Measurements from ENCODE around the gene SPATA9. TPM values are rescaled to one million over a fixed set of nuclear protein-coding genes. Genes with fewer than 3 reads are reported as not detected.

The SPATA9 gene
- total and polyA plus RNA-seq, 2 of the 13 experiments (the other 11 are each of a cell fraction or from before 2014, with no cell fraction given): not detected

DNA sequence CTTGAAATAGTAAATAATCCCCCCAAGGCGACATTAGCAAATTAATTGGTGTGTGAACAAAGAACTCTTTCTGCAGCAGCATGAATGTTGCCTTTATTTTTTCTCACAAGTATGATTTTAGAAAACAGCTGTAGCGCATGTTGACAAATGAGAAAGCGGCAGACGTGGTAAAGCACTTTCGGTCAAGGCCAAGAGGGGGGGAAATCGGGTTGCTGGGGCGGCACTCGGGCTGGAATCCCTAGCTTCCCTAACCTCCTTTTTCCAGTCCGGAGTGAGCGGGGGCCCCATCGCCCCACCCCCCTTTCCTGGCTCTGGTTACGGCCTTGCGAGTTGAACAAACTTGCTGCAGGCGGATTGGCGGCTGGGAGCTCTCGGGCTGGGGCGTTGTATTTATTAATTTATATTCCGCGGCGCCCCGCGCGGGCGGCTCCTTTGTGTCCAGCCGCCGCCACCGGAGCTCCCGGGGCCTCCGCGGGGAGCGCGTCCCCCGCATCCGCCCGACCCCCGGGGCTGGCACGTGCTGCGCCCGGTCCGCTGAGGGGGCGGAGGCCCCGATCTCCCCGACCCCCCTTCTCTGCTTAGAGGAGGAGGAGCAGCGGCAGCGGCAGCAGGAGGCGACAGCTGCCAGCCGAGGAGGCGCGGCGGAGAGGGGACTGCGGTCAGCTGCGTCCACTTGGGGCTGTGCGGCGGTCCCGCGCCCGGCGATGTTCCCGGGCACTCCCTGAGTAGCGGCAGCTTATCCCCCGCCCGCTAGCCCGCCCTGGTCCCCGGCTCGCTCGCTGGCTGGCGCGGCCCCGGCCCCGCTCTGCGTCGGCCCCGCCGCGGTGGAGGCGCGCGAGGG, 48.2 kb upstream of the SPATA9 start, which contains the start of gene RHOBTB3 (continued):
- no peak for TF ChIP-seq CBX5 (CRISPR knock-in tag; IDR thresholded peaks at IDR 0.05; ENCODE audit: borderline replicate concordance)
- TF ChIP-seq ZFP36L1 (CRISPR knock-in tag; IDR thresholded peaks at IDR 0.05): no peak
- peak; percentile 32 for TF ChIP-seq HNRNPK (IDR thresholded peaks at IDR 0.05; ENCODE audit: low read depth, low read length, poor library complexity, severe bottlenecking)
- TF ChIP-seq TOE1 (CRISPR knock-in tag; IDR thresholded peaks at IDR 0.05): no peak
- TF ChIP-seq, protein P1, sequence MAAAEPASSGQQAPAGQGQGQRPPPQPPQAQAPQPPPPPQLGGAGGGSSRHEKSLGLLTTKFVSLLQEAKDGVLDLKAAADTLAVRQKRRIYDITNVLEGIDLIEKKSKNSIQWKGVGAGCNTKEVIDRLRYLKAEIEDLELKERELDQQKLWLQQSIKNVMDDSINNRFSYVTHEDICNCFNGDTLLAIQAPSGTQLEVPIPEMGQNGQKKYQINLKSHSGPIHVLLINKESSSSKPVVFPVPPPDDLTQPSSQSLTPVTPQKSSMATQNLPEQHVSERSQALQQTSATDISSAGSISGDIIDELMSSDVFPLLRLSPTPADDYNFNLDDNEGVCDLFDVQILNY (CRISPR knock-in tag; conservative IDR thresholded peaks at IDR 0.05): no peak
- TF ChIP-seq TSC22D2 (CRISPR knock-in tag; IDR thresholded peaks at IDR 0.05; ENCODE audit: borderline replicate concordance): no peak; the same call in 1 of the 2 replicates
- TF ChIP-seq HIVEP1 (CRISPR knock-in tag; IDR thresholded peaks at IDR 0.05): no peak
- TF ChIP-seq HOXA7 (CRISPR knock-in tag; IDR thresholded peaks at IDR 0.05): no peak
- TF ChIP-seq, protein P2, sequence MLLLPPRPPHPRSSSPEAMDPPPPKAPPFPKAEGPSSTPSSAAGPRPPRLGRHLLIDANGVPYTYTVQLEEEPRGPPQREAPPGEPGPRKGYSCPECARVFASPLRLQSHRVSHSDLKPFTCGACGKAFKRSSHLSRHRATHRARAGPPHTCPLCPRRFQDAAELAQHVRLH (CRISPR knock-in tag; IDR thresholded peaks at IDR 0.05; ENCODE audit: borderline replicate concordance, low read depth): peak; percentile 36; the same call in 1 of the 2 replicates
- peak; percentile 25; the same call in 1 of the 2 replicates for TF ChIP-seq ZC3H13 (CRISPR knock-in tag; IDR thresholded peaks at IDR 0.05)
- TF ChIP-seq, protein P3, sequence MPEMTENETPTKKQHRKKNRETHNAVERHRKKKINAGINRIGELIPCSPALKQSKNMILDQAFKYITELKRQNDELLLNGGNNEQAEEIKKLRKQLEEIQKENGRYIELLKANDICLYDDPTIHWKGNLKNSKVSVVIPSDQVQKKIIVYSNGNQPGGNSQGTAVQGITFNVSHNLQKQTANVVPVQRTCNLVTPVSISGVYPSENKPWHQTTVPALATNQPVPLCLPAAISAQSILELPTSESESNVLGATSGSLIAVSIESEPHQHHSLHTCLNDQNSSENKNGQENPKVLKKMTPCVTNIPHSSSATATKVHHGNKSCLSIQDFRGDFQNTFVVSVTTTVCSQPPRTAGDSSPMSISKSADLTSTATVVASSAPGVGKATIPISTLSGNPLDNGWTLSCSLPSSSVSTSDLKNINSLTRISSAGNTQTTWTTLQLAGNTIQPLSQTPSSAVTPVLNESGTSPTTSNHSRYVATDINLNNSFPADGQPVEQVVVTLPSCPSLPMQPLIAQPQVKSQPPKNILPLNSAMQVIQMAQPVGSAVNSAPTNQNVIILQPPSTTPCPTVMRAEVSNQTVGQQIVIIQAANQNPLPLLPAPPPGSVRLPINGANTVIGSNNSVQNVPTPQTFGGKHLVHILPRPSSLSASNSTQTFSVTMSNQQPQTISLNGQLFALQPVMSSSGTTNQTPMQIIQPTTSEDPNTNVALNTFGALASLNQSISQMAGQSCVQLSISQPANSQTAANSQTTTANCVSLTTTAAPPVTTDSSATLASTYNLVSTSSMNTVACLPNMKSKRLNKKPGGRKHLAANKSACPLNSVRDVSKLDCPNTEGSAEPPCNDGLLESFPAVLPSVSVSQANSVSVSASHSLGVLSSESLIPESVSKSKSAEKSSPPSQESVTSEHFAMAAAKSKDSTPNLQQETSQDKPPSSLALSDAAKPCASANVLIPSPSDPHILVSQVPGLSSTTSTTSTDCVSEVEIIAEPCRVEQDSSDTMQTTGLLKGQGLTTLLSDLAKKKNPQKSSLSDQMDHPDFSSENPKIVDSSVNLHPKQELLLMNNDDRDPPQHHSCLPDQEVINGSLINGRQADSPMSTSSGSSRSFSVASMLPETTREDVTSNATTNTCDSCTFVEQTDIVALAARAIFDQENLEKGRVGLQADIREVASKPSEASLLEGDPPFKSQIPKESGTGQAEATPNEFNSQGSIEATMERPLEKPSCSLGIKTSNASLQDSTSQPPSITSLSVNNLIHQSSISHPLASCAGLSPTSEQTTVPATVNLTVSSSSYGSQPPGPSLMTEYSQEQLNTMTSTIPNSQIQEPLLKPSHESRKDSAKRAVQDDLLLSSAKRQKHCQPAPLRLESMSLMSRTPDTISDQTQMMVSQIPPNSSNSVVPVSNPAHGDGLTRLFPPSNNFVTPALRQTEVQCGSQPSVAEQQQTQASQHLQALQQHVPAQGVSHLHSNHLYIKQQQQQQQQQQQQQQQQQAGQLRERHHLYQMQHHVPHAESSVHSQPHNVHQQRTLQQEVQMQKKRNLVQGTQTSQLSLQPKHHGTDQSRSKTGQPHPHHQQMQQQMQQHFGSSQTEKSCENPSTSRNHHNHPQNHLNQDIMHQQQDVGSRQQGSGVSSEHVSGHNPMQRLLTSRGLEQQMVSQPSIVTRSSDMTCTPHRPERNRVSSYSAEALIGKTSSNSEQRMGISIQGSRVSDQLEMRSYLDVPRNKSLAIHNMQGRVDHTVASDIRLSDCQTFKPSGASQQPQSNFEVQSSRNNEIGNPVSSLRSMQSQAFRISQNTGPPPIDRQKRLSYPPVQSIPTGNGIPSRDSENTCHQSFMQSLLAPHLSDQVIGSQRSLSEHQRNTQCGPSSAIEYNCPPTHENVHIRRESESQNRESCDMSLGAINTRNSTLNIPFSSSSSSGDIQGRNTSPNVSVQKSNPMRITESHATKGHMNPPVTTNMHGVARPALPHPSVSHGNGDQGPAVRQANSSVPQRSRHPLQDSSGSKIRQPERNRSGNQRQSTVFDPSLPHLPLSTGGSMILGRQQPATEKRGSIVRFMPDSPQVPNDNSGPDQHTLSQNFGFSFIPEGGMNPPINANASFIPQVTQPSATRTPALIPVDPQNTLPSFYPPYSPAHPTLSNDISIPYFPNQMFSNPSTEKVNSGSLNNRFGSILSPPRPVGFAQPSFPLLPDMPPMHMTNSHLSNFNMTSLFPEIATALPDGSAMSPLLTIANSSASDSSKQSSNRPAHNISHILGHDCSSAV (CRISPR knock-in tag; IDR thresholded peaks at IDR 0.05; ENCODE audit: borderline replicate concordance): no peak
- peak; percentile 92 for TF ChIP-seq ZSCAN31 (CRISPR knock-in tag; IDR thresholded peaks at IDR 0.05; ENCODE audit: low read depth)
- no peak for TF ChIP-seq SRF (IDR thresholded peaks at IDR 0.05; ENCODE audit: low read depth, low read length)
- no peak for TF ChIP-seq ZNF773 (CRISPR knock-in tag; IDR thresholded peaks at IDR 0.05; ENCODE audit: borderline replicate concordance)
- TF ChIP-seq FOSL1 (CRISPR knock-in tag; IDR thresholded peaks at IDR 0.05; ENCODE audit: borderline replicate concordance): no peak
- TF ChIP-seq SPEN (CRISPR knock-in tag; IDR thresholded peaks at IDR 0.05; ENCODE audit: low read depth): peak; percentile 64; the same call in 1 of the 2 replicates
- no peak for TF ChIP-seq ZNF431 (CRISPR knock-in tag; IDR thresholded peaks at IDR 0.05; ENCODE audit: borderline replicate concordance, low read depth)
- TF ChIP-seq ZKSCAN1 (IDR thresholded peaks at IDR 0.05; ENCODE audit: low read length): no peak
- TF ChIP-seq, protein P4, sequence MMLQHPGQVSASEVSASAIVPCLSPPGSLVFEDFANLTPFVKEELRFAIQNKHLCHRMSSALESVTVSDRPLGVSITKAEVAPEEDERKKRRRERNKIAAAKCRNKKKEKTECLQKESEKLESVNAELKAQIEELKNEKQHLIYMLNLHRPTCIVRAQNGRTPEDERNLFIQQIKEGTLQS (CRISPR knock-in tag; IDR thresholded peaks at IDR 0.05): 0 out of 2 replicates have a peak, but pooled peaks have one; percentile 26
- 0 out of 2 replicates have a peak, but pooled peaks have one; percentile 13 for TF ChIP-seq ZNF788 (CRISPR knock-in tag; IDR thresholded peaks at IDR 0.05; ENCODE audit: borderline replicate concordance)
